HG02885 (cell line): ENCODE results near the gene IGFL1.
"Not testable (repeated sequence)": the region's sequence is repeated elsewhere in the genome, so short reads cannot be mapped to it uniquely, and the experiment has no call there.

Experiments used
- ATAC-seq: cut with Tn5 transposase; IDR thresholded peaks from one replicate; pipeline ENCODE4 v1.9.1; 2021; ENCODE audit warnings: mild to moderate bottlenecking; ENCODE audit not compliant: unreplicated experiment, poor library complexity

Gene IGFL1

DNA sequence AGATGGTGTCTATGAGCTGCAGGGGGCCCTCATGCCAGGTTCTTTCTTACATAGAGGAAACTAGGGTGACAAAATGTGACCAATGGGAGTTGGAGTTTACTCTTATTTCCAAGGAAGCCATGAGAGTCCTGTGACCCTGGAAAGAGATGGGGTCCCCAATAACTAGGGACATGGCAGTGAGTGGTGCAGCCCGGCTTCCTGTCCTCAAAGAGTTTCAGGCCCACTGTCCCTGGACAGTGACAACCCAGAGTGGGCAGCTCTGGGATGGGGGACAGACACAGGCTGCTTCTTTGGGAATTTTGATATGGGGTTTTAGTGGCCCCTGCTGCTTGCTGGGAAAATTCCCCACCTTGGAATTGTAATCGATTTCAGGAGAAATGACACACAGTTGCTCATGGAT, 8.4 kb upstream of the IGFL1 start:
- ATAC-seq: no peak

DNA sequence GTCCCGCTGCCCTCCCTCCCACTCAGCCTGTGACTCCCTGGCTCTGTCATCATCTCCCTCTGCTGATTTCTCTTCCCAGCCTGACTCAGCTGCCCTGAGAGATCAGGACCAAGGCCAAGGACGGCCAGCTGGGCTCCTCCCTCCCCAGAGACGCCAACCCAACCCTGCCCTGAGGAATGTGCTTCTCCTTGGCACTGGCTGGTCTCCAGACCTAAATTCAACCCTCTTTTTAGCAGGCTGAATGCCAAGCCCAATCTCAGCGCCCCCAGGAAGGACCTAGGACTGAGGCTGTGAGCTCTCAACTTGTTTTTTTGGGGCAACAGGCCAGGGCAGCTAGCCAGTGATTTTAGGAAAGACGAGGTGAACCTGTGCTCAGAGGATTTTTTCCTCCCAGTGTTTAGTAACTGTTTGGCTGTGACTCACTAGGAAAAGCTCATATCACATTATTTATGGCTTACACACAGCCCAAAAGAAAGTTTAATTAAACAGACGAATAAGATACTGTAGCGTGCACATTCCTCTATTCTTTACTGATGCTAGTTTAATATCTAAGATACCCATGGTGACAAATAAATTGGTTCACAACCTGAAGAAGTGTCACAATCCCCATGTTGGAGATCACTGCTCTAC, 7.4 kb upstream of the IGFL1 start:
- ATAC-seq: no peak

DNA sequence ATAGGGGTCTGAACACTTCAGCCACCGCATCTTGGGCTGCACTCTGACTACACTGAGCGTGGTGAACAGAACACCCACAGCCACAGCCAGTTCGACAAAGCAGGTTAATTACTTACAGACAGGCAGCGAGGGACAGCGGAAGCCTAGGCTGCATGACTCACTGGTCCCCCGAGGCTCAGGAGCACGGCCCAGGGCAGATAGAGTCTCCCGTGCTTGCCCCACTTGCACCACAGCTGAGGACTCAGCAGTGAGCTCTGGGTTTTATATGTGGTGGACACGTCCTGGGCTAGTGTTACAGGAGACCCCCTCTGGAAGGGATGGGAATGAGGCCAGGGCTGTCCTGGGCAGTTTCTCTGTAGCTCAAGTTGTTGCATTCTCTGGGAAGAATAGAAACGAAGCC, 5.8 kb upstream of the IGFL1 start:
- ATAC-seq: not testable (repeated sequence)

DNA sequence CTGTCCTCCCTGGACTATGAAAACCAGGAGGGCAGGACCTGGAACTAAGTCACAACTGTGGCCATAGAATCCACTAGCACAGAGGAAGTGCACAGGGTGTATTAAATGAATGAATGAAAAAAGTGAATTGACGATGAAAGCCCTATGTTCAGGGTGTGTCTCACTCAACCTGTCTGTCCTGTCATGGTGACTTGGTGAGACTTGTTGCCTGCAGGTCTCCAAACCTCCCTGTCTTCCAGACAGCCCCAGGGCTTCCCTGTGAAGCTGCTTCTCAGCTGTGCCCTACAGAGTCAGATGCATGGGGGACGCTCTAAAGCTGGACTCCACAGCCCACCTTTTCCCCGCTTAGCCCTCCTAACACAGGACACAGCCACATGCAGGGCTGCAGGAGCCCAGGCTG, 4.8 kb upstream of the IGFL1 start:
- no peak for ATAC-seq

DNA sequence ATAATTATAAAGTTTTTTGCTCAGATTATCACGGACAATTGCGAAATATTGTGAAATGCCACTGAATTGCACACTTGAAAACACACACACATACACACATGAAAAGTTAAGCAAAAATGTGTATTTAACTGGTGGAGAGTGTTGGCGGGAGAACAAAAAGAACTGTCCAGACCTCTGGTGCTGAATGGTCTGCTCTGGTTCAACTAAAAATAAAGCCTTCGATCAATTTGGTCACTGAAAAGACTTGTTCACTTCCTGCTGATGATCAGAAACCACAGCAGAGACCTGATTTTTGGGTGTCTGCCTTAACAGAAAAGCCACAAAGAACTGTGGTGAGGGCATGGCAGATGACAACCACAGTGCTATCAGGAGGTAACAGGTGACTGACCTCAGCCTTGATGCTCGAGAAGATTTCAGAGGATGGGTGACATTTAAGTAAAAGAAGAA, 4.0 kb upstream of the IGFL1 start:
- ATAC-seq: no peak

DNA sequence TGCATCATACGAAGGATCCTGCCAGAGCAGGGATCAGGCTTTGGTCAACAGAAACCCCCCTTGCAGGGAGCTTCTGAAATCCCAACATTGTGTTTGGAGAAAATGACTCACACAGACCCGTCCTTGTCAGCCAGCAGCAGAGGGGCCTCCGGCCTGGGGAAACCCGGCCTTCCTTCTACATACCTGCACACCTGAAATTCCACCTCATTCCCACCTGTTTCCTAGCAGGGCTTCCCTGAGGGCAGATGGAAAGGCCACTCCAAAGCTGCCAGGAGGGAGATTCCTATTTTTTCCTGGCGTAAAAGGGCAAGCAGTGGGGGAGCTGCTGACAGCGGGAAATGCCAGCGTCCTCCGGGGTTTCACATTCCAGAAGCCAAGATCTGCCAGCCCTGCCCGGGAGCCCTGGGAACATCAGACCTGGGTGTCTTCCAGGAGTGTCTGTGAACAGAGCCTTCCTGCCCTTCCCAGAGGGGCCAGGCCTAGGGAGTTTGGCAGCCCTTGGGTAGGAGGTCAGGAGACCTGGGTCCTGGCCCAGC, 3.0 kb upstream of the IGFL1 start:
- no peak for ATAC-seq

DNA sequence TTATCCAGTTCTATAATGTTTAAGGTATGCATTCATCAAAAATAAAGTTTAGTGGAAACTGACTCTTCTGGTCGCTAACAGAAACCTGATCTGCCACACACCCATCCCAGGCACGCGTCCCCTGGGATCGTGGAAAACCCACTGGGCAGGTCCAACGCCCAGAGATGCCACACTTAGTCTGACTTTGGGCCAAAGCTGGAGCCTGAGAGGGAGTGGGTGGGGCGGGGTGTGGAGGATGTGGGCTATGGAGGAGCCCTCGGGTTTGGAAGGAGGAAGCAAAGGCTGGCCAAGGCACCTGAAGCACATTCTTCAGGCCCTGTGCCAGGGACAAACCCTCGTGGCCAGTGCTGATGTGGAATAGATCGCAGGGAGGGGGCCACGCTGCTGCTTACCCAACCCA, 2.5 kb downstream of the IGFL1 start:
- ATAC-seq: no peak

DNA sequence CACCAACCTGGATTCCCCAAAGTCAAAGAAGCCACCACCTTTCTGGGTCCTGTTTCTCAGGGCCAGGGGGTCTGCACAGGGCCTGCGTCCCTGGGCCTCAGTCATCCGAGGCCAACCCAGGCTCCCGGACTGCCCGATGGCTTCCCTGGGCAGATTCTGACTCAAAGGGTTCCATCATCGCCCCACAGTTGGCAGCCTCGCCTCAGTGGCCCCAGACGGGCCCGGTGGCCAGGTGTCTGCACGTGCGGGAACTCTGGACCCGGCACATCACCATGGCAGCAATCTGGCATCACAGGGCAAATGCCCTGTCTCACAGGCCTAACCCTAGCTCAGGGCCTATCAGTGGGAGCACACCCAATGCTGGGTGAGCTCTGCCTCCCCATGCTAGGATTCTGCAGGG, 2.9 kb downstream of the IGFL1 start:
- ATAC-seq: no peak

DNA sequence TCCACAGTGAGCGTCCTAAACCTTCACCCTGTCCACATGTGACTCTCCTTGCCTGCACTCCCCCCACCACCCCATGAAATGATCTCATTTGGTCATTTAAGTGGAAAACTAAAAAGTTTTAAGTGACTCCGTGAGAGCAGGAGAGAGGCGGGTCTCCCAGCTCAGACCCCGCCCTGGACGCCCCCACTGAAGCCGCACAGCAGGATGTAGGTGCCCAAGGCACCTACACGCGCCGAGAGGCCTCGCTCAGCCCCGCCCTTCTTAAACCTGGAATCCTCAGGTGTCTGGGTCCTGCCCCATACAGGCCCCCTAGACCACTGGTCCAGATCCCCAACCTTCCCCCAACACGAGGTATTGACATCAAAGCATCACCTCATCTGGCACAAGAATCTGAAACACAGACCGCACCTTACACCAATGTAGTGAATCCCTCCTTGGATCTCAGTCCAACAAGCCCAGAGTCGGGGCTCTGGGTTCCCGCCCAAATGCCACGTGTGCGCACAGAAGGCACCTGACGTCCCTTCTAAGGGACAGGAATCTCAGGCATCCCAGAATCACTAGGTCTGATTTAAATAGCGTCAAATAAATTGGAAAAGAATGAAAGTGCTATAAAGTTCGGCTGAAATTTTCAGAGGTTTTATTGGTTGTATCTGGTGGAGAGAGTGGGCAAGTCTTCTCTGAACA, 3.5 kb downstream of the IGFL1 start:
- ATAC-seq: no peak

DNA sequence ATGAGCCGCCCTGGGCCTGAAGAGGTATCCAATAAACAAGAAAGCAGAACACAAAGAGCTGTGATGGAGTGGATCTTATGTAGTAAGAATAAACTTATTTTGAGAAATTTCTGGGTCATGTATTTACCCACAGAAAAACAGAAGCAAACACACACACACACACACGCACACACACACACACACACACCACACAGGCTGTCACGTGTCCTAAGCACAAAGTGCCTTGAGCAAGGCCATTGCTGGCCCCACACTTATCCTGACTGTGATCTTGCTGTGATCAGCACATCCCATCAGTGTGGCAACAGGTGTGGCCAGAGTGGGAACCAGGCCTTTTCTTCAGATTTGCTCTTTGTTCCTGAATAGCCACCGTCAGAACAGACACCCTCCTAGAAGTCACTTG, 4.3 kb downstream of the IGFL1 start:
- not testable (repeated sequence) for ATAC-seq

DNA sequence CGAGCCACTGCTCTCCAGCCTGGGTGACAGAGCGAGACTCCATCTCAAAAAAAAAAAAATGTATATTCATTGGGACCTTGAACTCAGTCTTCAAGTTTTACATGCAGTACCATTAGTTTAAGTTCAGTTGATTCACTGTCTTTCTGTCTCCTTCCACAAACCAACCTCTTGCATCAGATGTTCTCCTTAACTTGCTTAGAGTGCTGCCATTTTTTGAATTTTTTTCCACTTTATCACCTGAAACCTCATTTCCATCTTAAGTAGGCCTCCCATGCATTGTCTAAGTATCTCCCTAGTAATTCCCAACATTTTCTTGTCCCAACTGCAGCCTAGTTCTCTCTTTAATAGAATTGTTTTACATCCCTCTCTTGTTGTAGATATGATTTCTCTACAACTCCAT, 8.6 kb downstream of the IGFL1 start:
- not testable (repeated sequence) for ATAC-seq

DNA sequence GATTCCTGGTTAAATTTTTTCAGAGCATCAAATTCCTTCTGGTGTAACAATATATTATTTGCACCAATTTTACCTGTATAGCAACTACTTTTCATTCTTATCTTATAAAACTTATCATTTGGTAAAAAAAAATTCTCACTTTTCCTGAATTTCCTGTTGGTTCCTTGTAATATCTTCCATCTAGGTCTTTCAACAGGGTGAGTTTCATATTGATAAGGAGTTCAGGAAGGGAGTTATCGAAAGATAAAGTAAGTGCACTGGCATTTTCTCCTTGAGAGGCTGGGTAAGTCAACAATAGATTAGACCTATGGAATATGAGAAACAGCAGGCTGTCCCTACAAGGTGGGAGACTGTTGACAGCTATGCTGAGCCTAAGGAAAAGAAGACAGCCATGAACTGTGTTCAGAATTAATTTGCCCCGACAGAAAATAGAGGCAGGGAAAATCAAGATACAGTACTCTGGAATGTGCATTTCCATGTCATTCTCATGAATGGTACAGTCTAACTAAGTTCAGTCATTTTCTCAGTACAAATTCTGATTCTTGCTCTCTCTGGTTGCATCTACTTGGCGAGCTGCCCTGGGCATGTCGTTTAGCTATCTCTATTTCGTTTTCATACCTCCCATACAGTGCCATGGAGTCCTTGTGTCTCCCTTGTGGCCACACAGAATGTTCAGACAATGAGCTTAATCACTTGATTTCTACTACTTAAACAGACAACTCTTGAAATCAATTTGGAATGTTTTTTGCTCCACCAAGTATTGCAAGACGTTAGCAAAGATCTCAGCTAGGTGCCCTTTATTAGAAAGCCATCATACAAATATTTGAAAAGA, 9.9 kb downstream of the IGFL1 start:
- no peak for ATAC-seq

DNA sequence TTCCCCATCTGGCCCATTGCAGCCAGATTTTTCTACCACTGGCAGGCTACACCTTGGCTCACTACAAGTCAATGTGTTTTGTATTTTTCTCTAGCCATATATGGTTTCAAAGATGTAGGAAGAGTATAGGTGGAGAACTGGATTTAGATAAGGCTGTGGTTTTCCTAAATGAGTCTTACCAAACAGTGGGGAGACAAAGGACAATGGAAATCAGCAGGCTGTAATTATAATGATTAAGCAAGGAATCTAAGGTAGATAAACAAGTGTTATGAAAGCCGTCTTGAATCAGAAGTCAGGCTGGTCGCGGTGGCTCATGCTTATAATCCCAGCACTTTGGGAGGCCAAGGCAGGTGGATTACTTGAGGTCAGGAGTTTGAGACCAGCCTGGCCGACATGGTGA, 11.2 kb downstream of the IGFL1 start:
- no peak for ATAC-seq

DNA sequence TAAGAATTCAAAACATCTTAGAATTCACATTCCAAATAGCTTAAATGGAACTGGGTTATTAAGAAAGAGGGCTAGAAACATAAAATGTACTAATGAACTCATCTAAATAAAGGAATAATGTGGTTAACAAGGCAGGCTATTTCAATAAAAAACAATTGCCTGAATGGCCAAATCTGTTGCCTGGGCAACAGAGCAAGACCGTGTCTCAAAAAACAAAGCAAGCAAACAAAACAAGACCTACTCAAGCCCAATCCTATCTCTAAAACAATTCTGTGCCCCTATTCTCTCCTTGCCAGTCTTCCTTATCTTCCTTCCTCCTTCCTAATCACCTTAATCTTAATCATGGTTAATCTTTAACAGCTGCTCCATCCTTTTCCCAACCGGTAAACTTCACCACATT, 12.1 kb downstream of the IGFL1 start:
- ATAC-seq: no peak

DNA sequence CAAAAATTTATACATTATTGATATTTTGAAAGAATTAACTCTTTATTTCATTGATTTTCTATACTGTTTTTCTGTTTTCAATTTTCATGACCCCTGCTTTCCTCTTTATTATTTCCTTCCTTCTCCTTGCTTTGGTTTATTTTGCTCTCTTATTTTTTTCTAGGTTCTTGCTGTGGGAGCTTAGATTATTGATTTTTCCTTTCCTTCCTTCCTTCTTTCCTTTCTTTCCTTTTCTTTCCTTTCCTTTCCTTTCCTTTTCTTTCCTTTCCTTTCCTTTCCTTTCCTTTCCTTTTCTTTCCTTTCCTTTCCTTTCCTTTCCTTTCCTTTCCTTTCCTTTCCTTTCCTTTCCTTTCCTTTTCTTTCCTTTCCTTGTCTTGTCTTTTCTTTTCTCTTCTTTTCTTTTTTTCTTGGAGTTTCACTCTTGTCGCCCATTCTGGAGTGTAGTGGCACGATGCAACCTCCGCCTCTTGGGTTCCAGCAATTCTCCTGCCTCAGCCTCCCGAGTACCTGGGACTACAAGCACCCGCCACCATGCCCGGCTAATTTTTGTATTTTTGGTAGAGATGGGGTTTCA, 13.6 kb downstream of the IGFL1 start:
- not testable (repeated sequence) for ATAC-seq

DNA sequence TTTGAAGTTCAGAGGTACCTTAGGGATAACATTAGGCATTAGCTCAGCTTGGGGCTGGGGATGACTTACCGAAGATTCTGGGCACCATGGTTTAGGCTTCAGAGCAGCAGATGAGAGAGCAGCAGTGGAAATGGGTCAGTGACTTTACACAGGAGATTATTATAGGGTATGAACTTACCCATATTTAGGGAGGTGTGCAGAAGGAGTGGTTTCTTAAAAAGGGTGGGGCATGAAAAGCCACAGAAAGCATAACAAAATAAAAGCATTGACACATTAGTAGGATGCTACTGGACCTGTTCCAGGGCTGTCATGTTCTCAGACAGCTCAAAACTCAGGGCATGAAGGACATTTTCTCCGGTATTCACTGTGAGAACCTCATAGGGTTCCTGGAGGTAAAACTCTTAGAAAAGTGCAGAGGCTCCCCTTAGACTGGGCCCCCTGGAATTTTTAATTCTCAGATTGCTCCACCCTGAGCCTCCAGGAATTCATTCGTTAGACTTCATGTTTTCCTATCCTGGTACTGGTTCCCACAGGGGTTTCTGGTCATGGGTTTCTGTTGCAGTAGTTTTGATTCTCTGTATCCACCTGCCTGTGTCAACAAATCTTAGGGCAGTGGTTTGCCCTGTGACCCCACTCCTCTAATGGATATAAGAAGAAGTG, 20.7 kb downstream of the IGFL1 start:
- ATAC-seq: no peak

DNA sequence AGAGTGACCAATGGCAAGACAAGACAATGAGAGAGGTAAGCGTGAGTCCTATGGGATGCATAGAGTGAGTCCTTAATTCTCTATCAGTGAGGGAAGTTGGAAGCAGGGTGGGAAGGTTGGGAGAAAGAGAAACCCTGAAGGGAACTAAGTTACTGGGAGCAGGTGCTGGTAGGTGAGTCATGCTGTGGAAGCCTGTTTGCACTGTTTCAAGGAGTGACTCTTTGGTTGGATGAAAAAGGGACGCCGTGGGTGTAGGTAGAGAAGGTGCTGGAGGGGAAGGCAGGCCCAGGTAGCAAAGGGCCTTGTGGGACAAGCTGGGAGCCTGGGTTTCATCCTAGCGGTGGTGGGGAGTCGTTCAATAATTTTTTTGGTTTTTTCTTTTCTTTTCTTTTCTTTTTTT, 21.9 kb downstream of the IGFL1 start:
- no peak for ATAC-seq

DNA sequence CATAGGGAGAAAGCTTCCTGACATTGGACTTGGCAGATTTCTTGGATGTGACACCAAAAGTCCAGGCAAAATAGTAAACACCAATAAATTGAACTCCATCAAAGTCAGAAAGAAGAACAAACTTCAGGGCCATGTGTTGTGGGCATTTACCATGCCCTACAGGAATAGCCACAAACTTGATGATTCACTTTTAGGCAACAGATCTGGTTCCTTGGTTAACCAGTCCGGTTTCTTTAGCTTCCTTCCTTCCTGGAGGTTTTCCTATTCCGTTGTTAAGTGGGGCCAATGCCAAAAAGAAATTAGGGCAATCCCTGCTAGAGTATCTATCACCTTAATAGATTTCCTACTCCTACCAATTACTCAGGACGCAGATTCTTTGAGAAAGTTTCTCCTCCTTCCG, 25.2 kb downstream of the IGFL1 start:
- ATAC-seq: no peak

DNA sequence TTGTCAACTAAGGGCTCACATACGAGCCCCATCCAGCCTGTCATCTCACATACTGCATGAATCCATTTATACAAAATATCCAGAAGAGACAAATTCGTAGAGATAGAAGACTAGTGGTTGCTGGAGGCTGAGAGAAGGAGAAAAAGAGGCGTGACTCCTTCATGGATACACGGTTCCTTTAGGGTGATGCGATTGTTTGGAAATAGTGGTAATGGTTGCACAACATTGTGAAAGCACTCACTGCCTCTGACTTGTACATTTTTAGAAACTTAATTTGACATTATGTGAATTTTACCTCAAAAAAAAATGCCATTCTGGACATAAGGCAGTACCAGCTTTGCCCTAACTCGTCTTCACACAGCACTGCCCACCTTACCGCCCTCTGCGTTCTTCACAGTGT, 27.3 kb downstream of the IGFL1 start:
- no peak for ATAC-seq

DNA sequence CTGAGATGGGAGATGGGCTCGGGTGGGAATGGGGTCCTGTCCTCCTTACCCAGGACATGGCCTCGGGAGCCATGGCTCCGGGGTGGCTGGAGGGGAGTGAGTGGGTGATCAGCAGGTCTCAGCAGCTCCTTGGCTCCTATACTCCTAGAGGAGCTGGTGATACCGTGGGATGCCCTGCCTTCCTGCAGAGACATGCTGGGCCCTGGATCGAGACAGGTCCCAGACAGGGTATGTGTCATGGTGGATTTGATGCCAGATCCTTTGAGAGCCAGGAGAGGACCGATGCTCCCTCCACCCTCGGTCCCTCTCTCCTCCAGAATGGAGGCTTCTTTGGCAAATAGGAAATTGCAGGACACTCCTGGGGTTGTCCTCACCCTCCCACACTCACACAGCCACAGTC, 32.0 kb downstream of the IGFL1 start:
- ATAC-seq: not testable (repeated sequence)
